HCT116 (cell line): ENCODE measurements around the gene MAP2K2. TPM values are rescaled to one million over a fixed set of nuclear protein-coding genes. Genes with fewer than 3 reads are reported as not detected.

Experiments used
- ATAC-seq: fragments of 200-7000 bp; cut with Tn5 transposase; 2 replicates; pipeline ENCODE4 v1.9.1; 2020; ENCODE audit warnings: mild to moderate bottlenecking, moderate library complexity
- BruUV-seq: library from RNA; stranded (reverse); fragments of 400-500 nt; replicated peaks from 2 replicates; lab custom pipeline; 2021; lab: Mats Ljungman, UMichigan
- CTCF ChIA-PET: fragments of 300-600 bp; sonication (Branson Sonifier 250); formaldehyde crosslinking; loops from one replicate; lab custom pipeline; 2021; ENCODE audit warnings: antibody characterized with exemption; lab: Charles Lee
- POLR2A ChIA-PET: fragments of 300-600, 350-600 bp; sonication (Branson Sonifier 250); formaldehyde crosslinking; loops from one replicate; lab custom pipeline; 2021; ENCODE audit warnings: antibody characterized with exemption; lab: Charles Lee
- RAD21 ChIA-PET, 2 experiments: fragments of 300-600 bp; sonication (Branson Sonifier 250); formaldehyde crosslinking; loops; one replicate each; lab custom pipeline; 2023; ENCODE audit warnings: low total read pairs in 2 of 2; ENCODE audit not compliant: uncharacterized antibody in 2 of 2, unreplicated experiment in 2 of 2, low non-redundant PET in 1 of 2; lab: Charles Lee
- DNase-seq: peaks from one replicate; pipeline ENCODE4 v3.0.0-alpha.2; 2010; ENCODE audit warnings: low read depth, low spot score
- H2AFZ ChIP-seq: fragments of 200-600 bp; shearing (Covaris generic), sonication (generic); 2 replicates; pipeline ENCODE4 v1.6.1; 2017; ENCODE audit warnings: low read depth, mixed run types, mixed read lengths, antibody characterized with exemption, low read length; ENCODE audit not compliant: poor library complexity, severe bottlenecking
- H3K27ac ChIP-seq: 2 replicates; pipeline ENCODE4 v1.5.1; 2012; ENCODE audit warnings: low read depth, low read length
- H3K27me3 ChIP-seq: fragments of 200-600 bp; sonication (generic); 2 replicates; pipeline ENCODE4 v1.6.1; 2016; ENCODE audit warnings: mixed run types, low read length, mixed read lengths; ENCODE audit not compliant: insufficient read depth
- H3K36me3 ChIP-seq, 2 experiments: fragments of 200-500 bp in 1 of 2; fragments of 200-600 bp in 1 of 2; sonication (Bioruptor generic) in 1 of 2; sonication (generic) in 1 of 2; 2 replicates each; pipeline versions ENCODE4 v1.5.1 to v1.6.1; 2014 to 2016; ENCODE audit warnings: low read length in 2 of 2, inconsistent platforms in 1 of 2, mixed read lengths in 1 of 2, mixed run types in 1 of 2; ENCODE audit not compliant: insufficient read depth in 2 of 2, control insufficient read depth in 1 of 2
- H3K4me1 ChIP-seq, 2 experiments: fragments of 200-600 bp in 1 of 2; sonication (generic) in 1 of 2; 2 replicates each; pipeline versions ENCODE4 v1.5.1 to v1.6.1; 2012 to 2017; ENCODE audit warnings: low read length in 2 of 2, inconsistent platforms in 1 of 2, mild to moderate bottlenecking in 1 of 2, mixed read lengths in 1 of 2, mixed run types in 1 of 2, moderate library complexity in 1 of 2; ENCODE audit not compliant: insufficient read depth in 2 of 2, control insufficient read depth in 1 of 2
- H3K4me2 ChIP-seq: fragments of 200-600 bp; sonication (generic); 2 replicates; pipeline ENCODE4 v1.6.1; 2017; ENCODE audit warnings: mixed run types, low read length, mixed read lengths
- H3K4me3 ChIP-seq, 2 experiments: fragments of 200-600 bp in 1 of 2; sonication (generic) in 1 of 2; replicated peaks in 1 of 2; 2 replicates each; pipeline ENCODE4 v1.5.1; 2011 to 2016; ENCODE audit warnings: low read length in 2 of 2, control low read depth in 1 of 2, low read depth in 1 of 2, mild to moderate bottlenecking in 1 of 2, mixed read lengths in 1 of 2, mixed run types in 1 of 2
- H3K79me2 ChIP-seq: fragments of 200-600 bp; sonication (generic); 2 replicates; pipeline ENCODE4 v1.6.1; 2017; ENCODE audit warnings: mild to moderate bottlenecking, mixed run types, low read length, moderate library complexity, mixed read lengths; ENCODE audit not compliant: insufficient read depth
- H3K9ac ChIP-seq: fragments of 200-600 bp; sonication (generic); 2 replicates; pipeline ENCODE4 v1.6.1; 2016; ENCODE audit warnings: low read length, mixed read lengths
- H3K9me2 ChIP-seq: fragments of 200-600 bp; sonication (generic), shearing (Covaris generic); 2 replicates; pipeline ENCODE4 v1.6.1; 2017; ENCODE audit warnings: mixed run types, mild to moderate bottlenecking, moderate library complexity; ENCODE audit not compliant: insufficient read depth
- H3K9me3 ChIP-seq, 2 experiments: fragments of 200-500 bp in 1 of 2; fragments of 200-600 bp in 1 of 2; sonication (Bioruptor generic) in 1 of 2; sonication (generic) in 1 of 2; 2 replicates each; pipeline ENCODE4 v1.6.1; 2014 to 2017; ENCODE audit warnings: low read length in 2 of 2, mixed read lengths in 2 of 2, inconsistent platforms in 1 of 2, low read depth in 1 of 2, mild to moderate bottlenecking in 1 of 2, mixed run types in 1 of 2, moderate library complexity in 1 of 2; ENCODE audit not compliant: control insufficient read depth in 1 of 2, insufficient read depth in 1 of 2
- H4K20me1 ChIP-seq: fragments of 200-600 bp; sonication (generic), shearing (Covaris generic); 2 replicates; pipeline ENCODE4 v1.6.1; 2017; ENCODE audit warnings: mixed run types, mild to moderate bottlenecking, moderate library complexity; ENCODE audit not compliant: insufficient read depth
- CBX3 ChIP-seq: IDR thresholded peaks from 2 replicates; pipeline ENCODE4 v1.6.1; 2012; ENCODE audit warnings: low read depth
- ELF1 ChIP-seq: IDR thresholded peaks from 2 replicates; pipeline ENCODE4 v1.6.1; 2012; ENCODE audit warnings: low read depth, borderline replicate concordance
- EZH2 ChIP-seq: fragments of 200-600 bp; sonication (generic); IDR thresholded peaks from 2 replicates; pipeline ENCODE4 v1.6.1; 2017; ENCODE audit warnings: antibody characterized with exemption, mixed run types
- EZH2phosphoT487 ChIP-seq: fragments of 200-600 bp; IDR thresholded peaks from 2 replicates; pipeline ENCODE4 v1.6.1; 2018; ENCODE audit warnings: antibody characterized with exemption, borderline replicate concordance
- JUND ChIP-seq: IDR thresholded peaks from 2 replicates; pipeline ENCODE4 v1.6.1; 2012
- MAX ChIP-seq: IDR thresholded peaks from 2 replicates; pipeline ENCODE4 v1.6.1; 2012
- POLR2A ChIP-seq: IDR thresholded peaks from 2 replicates; pipeline ENCODE4 v1.7.0; 2011; ENCODE audit warnings: borderline replicate concordance; ENCODE audit not compliant: insufficient read depth, insufficient read length; ENCODE audit errors: extremely low read depth
- POLR2AphosphoS5 ChIP-seq: IDR thresholded peaks from 2 replicates; pipeline ENCODE4 v1.6.1; 2011; ENCODE audit warnings: mild to moderate bottlenecking, low read depth, low read length, moderate library complexity
- SIN3A ChIP-seq: IDR thresholded peaks from 2 replicates; pipeline ENCODE4 v1.6.1; 2012; ENCODE audit warnings: low read depth
- SP1 ChIP-seq: IDR thresholded peaks from 2 replicates; pipeline ENCODE4 v1.6.1; 2012; ENCODE audit warnings: low read depth
- SRF ChIP-seq: IDR thresholded peaks from 2 replicates; pipeline ENCODE4 v1.6.1; 2012; ENCODE audit warnings: low read depth
- TCF7L2 ChIP-seq: IDR thresholded peaks from 2 replicates; pipeline ENCODE4 v1.7.0; 2011; ENCODE audit warnings: borderline replicate concordance, inconsistent platforms; ENCODE audit not compliant: insufficient read depth, insufficient read length; ENCODE audit errors: extremely low read depth
- YY1 ChIP-seq: IDR thresholded peaks from 2 replicates; pipeline ENCODE4 v1.6.1; 2011; ENCODE audit warnings: low read length, low read depth, moderate library complexity, mild to moderate bottlenecking; ENCODE audit not compliant: insufficient replicate concordance; ENCODE audit errors: extremely low read depth
- ZFX ChIP-seq: fragments of 450-650 bp; IDR thresholded peaks from 2 replicates; pipeline ENCODE4 v1.6.1; 2017
- ZNF274 ChIP-seq: fragments of 200-500 bp; sonication (Bioruptor generic); IDR thresholded peaks from 2 replicates; pipeline ENCODE4 v1.6.1; 2014; ENCODE audit warnings: mild to moderate bottlenecking, low read depth, low read length, inconsistent platforms
- intact Hi-C: fragments of 100-400 bp; cut with micrococcal nuclease; formaldehyde crosslinking; loops from 2 replicates; pipeline ENCODE4 v1.10.0; 2022
- total RNA-seq: library from RNA; stranded (reverse); gene quantifications from one replicate; pipeline ENCODE4 v1.2.1, GENCODE V29; 2021; ENCODE audit not compliant: unreplicated experiment
- TF ChIP-seq, protein P1 (sequence below): IDR thresholded peaks from 2 replicates; pipeline ENCODE4 v1.6.1; 2011; ENCODE audit warnings: mild to moderate bottlenecking, low read length, moderate library complexity; ENCODE audit not compliant: insufficient replicate concordance; ENCODE audit errors: extremely low read depth
- TF ChIP-seq, protein P2 (sequence below): IDR thresholded peaks from 2 replicates; pipeline ENCODE4 v1.6.1; 2012

The MAP2K2 gene
- total RNA-seq, 1 experiment from 2014 or later, result 186 TPM

DNA sequence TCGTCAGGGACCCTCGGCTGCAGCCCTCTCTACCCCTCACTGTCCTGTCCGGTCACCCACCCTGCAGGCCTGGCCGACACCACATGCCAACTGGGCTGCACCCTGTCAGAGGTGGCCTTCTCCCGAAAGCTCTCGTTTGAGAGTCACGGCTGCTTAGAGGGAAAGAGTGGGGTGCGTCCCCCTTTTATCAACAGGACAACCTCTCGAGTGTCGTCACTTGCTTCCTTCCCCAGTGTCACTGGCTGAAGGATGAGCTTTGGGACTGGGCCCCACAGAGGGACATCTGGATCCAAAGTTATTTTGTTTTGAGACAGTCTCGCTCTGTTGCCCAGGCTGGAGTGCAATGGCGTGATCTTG is 28.5 kb downstream of the MAP2K2 start:
- Histone ChIP-seq H3K36me3 (peaks cover 10 to 14% of the 10 kb centered on the region in 2 experiments; a peak in 3 of 4 replicates), H3K4me1 (no peaks in the 10 kb centered on the region), H3K9me3 (no peaks in the 10 kb centered on the region), H3K9me2 (no peaks in the 10 kb centered on the region), H2AFZ (no peak overlapping the region), H3K4me3 (no peak overlapping the region), H3K4me2 (no peak overlapping the region), H4K20me1 (no peaks in the 10 kb centered on the region), H3K27ac (no peak overlapping the region), H3K27me3 (no peaks in the 10 kb centered on the region), H3K79me2 (no peaks in the 10 kb centered on the region), H3K9ac (no peak overlapping the region)
- no peak for DNase-seq
- ChIA-PET POLR2A (no interaction called here), CTCF (no interaction called here), RAD21 (no interaction called here)
- TF ChIP-seq EZH2, result no peak
- no peak for TF ChIP-seq ZFX
- no peak for TF ChIP-seq CBX3
- TF ChIP-seq ZNF274, result no peak
- no peak for TF ChIP-seq POLR2A
- TF ChIP-seq EZH2phosphoT487, result no peak
- TF ChIP-seq, protein P1, sequence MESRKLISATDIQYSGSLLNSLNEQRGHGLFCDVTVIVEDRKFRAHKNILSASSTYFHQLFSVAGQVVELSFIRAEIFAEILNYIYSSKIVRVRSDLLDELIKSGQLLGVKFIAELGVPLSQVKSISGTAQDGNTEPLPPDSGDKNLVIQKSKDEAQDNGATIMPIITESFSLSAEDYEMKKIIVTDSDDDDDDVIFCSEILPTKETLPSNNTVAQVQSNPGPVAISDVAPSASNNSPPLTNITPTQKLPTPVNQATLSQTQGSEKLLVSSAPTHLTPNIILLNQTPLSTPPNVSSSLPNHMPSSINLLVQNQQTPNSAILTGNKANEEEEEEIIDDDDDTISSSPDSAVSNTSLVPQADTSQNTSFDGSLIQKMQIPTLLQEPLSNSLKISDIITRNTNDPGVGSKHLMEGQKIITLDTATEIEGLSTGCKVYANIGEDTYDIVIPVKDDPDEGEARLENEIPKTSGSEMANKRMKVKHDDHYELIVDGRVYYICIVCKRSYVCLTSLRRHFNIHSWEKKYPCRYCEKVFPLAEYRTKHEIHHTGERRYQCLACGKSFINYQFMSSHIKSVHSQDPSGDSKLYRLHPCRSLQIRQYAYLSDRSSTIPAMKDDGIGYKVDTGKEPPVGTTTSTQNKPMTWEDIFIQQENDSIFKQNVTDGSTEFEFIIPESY, result no peak
- no peak for TF ChIP-seq POLR2AphosphoS5
- no peak for TF ChIP-seq TCF7L2
- TF ChIP-seq, protein P2, sequence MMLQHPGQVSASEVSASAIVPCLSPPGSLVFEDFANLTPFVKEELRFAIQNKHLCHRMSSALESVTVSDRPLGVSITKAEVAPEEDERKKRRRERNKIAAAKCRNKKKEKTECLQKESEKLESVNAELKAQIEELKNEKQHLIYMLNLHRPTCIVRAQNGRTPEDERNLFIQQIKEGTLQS, result no peak
- no peak for TF ChIP-seq SRF
- no peak for TF ChIP-seq JUND
- no peak for TF ChIP-seq SP1
- TF ChIP-seq MAX, result no peak
- no peak for TF ChIP-seq ELF1
- no peak for TF ChIP-seq YY1
- no peak for TF ChIP-seq SIN3A
- BruUV-seq, result no TSS peak
- intact Hi-C loops, result no loop called here
- ATAC-seq, result no peak
